Activated CD8-positive, alpha-beta memory T cell treated with anti-CD3 and anti-CD28 coated beads for 1 hour (primary cell): ENCODE data around the gene FGF19.

ENCODE experiments used
- DNase-seq, 2 donors: peaks; one replicate each; pipeline ENCODE4 v3.0.0-alpha.2; 2020; ENCODE audit warnings: low read depth in 1 of 2; ENCODE audit errors: extremely low read depth in 1 of 2

FGF19 gene

GRCh38 chr11:69657456-69657910 lies 46.3 kb downstream of the FGF19 start:
- DNase-seq, result no peak

GRCh38 chr11:69656536-69657455 lies 47.0 kb downstream of the FGF19 start:
- no peak for DNase-seq

GRCh38 chr11:69655479-69656428 lies 48.1 kb downstream of the FGF19 start:
- no peak for DNase-seq

- no peak for DNase-seq
Observed at GRCh38 chr11:69654660-69655478, 49.0 kb downstream of the FGF19 start.

- DNase-seq, result no peak
Observed at GRCh38 chr11:69654001-69654659, 49.7 kb downstream of the FGF19 start.

- no peak for DNase-seq
Observed at GRCh38 chr11:69653406-69653960, 50.3 kb downstream of the FGF19 start.

GRCh38 chr11:69652999-69653398 lies 50.8 kb downstream of the FGF19 start:
- no peak for DNase-seq

GRCh38 chr11:69651834-69652620 lies 51.8 kb downstream of the FGF19 start:
- DNase-seq, result no peak

GRCh38 chr11:69650832-69651344 lies 52.9 kb downstream of the FGF19 start:
- no peak for DNase-seq

- DNase-seq, result no peak
Observed at GRCh38 chr11:69650081-69650831, 53.6 kb downstream of the FGF19 start.

GRCh38 chr11:69649576-69649900 lies 54.3 kb downstream of the FGF19 start:
- DNase-seq, result no peak

GRCh38 chr11:69648679-69649575 lies 54.9 kb downstream of the FGF19 start:
- no peak for DNase-seq
